ENCODE measurements around the gene SYMPK.
"Not testable (repeated sequence)": the region's sequence is repeated elsewhere in the genome, so short reads cannot be mapped to it uniquely, and the experiment has no call there.

The SYMPK gene

DNA sequence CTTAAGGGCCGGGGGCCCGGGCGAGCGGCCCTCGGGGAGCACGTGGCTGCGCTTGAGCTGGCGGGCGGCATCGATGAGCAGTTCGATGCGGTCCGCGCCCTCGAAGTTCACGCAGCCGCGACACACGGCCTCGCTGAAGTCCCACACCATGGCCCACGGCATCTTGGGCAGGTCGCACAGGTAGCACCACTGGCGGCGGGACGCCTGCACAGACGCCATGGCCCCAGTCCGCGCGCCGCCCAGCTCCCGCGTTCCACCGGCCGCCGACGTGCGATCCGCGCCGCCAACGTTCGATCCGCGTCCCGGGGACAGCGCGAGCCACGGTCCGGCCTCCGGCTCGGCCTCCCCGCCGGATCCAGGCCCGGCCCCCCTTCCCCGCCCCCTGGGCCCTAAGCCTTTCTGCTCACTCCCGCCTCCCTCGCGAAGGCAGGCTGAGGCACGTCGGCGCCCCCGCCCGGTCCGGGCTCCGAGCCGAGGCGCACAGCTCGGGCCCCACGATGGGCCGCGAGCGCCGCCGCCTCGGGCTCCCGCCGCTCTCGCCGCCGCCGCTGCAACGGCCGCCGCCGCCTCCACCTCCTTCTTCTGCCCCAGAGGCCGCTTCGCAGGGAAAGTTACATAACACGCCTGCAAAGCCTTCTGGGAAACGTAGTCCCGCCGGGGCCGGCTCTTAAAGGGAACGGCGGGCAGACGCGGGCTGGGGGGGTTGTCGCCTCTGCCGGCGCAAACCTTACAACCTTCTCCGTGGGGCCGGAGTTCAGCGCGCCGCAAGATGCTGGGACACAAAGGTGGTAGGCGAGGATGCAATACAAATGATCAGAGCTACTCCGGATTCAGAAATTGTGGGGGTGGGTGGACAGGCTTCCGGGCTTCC, 22.8 kb upstream of the SYMPK start, which contains the start of gene IRF2BP1:
TSS of gene IRF2BP1 (minus strand) at position 586 of the 871 bp plus-strand sequence. CDS start at position 219, 367 bp downstream.
- DNase-seq (ENCODE audit: low read depth), result peak; percentile 78

DNA sequence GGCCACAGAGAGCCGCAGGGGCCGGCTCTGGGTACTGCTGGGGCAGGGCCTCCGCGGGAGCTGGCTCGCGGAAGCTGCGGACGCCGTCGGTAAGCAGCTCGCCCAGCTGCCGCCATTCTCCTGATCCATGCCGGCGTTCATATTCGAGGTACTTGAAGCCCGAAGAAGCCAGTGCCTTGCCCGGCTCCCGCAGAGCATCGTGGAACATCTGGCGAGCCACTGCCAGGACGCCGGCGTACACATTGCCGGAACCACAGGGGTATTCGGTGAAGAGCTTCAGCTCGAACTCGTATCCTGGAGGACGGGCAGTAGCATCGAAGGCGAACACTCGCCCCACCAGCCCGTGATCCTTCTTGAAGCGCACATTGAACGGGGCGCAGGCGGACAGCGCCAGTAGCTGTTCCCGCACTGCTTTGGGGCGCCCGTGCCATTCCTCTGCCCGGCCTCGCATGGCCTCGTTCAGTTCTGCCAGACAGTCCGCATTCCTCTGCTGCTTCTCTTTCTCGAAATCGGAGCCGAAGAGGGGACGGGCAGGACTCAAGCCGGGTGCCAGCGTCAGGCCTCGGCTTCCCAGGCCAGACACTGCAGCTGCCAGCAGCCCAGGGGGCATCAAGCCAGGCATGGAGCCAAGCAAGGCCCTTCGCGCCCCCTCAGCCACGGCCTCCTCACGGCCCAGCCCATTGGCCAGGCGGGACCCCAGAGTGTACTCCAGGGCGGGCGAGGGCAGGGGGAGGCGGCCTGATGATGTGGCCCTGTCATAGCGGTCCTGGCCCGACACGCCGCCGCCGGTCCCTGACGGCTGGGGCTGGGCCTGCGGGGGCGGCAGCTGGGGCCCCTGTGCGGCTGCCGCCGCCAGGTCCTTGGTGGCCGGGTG, 22.0 kb upstream of the SYMPK start:
- DNase-seq (ENCODE audit: low read depth), result no peak

DNA sequence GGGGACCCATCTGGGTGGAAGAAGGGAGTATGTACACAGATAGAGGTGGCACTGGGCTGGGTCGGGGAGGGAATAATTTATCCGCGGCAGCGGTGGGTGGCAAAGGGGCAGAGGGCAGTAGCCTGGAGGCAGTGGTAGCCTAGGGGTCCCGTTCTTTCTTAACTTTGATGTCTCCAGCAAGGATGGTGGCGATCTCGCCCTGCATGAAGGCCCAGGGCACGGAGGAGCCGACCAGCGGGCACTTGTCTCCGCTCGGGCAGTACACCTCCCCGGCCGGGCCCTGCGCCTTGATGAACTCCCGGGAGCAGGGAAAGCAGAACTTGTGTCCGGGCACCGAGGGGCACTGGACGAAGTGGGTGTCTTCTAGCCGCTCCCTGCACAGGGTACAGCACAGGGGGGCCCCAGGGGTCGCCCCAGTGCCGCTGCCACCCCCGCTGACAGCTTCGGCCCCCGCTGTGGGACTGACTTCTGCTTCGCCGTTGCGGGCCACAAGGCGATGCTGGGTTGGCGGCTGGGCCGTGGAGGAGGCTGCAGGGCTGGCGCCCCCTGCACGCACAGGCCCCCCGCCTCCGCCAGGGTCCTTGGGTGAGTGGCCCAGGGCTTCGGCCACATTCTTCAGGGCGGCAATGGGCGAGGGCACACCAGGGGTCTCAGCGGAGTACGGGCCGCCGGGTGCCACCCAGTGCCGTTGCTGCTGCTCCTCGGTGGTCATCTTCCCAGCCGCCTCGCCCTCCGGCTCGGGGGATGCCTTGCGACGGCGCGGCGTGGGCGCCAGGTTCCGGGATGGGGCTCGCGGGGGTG, 21.1 kb upstream of the SYMPK start:
- DNase-seq (ENCODE audit: low read depth), result no peak

DNA sequence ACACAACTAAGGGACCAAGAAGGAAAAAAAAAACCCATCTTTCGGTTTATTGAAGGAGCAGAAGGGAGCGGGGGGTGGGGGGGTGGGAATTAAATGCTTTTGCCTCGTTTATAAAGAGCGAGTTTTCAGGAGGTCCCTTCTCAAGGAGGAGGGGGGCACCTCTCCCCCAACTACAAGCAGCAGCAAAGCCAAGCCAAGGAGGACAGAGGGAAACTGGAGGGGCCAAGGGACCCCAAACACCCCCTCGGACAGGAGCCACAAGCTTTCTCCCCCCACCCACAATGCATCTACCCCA, 20.6 kb upstream of the SYMPK start:
- no peak for DNase-seq (ENCODE audit: low read depth)

DNA sequence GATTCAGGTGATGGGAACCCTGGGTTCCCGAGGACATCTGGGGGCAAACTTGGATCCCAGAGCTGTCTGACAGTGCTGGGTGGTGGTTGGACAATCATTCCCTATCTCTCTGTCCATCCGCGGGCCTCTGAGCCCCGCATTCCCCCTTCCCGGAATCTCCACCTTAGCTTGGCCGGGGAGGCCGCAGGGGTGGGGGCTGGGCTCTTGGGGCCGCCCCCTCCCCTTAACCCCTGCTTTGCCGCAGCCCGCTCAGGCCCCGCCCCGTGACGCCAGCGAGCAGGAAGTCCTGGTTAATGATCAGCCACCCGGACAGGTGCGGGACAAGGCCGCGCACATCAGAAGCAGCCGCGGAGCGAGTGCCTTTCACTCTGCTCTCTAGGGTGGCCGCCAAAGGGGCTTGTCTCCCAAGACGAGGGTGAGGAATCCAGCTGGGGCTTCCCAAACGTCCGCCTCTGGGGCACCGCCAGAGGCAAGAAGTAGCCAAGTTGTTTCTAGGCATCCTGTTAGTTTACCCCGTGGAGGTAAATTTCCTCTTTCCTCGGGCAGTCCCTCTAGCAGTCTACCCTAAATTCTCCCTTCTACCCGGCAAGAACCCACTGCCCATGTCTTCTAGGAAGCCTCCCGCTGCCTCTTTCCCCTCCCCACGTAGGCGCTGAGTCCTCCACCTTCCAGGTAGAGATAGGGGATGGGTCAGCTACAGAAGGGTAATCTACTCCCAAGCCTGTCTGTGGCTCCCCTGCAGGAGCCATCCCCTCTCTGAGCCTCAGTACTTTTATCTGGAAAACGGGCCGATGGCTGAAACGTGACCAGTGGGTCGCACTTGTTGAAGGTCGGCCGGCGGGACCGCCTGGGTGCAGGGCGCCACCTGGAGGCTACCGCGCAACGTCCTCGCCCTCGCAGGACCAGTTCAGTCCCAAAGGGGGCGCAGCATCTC, 20.0 kb upstream of the SYMPK start:
- peak; percentile 57 for DNase-seq (ENCODE audit: low read depth)

DNA sequence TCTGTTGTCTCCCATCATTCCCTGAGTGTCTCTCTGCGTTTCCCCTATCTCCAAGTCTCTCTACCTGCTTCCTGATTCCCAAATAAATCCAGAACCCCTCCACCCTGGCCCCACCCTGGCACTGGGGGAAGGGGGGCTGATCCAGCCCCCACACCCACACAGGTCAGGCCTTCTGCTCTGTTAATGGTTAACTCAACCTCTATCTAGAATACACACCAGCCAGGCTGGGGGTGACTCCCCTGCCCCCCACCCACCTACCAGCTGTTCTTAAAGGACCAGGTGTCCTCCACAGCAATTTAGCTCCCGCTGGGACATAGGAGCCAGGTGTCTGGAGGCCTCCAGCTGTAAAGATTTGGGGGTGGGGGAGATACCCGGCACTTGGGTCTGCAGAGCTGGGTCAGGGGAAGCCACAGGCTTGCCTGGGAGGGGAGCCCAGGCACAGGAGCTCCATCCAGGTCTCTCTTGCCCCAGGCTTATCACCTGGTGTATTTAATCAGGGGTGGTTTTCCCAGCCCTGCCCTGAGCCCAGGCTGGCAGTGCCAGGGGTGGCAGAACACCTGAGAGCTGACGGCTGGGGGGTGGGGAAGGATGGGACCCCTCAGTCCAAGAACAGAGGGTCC, 19.1 kb upstream of the SYMPK start:
- no peak for DNase-seq (ENCODE audit: low read depth)

DNA sequence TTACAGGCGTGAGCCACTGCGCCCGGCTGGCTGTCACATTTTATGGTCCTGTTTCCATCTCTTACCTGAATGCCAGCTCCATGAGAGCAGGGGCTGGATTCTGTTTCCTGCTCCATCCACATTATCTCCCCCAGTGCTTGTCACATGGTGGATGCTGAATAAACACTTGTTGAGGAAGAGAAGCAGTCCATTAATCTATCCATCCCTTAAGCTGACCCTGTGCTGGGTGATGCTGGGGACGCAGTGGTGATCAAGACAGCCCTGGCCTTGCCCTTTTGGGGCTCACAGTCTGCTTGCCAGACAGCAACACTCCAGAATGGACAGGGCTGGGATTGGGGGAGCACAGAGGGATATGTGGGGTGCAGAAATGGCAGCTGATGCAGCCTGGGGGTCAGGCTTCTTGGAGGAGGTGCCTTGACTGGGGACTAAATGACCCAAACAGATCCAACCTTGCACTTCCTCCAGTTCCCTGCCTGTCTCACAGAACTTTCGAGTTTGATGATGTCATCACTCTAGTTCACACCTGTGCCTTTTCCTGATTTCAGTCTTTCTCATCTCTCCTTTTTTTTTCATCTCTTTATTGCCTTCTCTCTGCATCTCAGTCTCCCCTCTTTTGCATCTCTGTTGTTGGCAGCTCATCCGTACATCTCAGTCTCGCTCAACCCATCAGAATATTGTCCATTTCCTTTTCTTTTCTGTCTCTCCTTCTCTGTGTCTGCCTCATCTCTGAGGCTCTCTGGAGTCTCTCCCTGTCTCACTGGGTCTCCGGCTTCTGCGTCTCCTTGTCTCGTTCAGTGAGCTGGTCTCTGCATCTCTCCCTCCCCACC, 18.3 kb upstream of the SYMPK start:
- DNase-seq (ENCODE audit: low read depth), result no peak

DNA sequence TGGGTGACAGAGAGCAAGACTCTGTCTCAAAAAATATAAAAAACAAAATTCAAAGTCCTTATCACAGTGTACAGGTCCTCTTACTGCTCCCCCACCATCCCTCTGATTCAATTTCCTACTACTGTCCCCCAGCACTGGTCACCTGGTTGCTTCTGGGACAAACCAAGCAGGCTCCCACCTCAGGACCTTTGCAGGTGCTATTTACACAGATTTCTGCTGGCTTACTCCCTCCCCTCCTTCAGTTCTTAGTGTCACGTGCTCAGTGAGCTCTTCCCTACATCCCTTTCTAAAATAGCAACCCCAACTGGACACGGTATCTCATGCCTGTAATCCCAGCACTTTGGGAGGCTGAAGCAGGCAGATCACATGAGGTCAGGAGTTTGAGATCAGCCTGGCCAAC, 17.0 kb upstream of the SYMPK start:
- no peak for DNase-seq (ENCODE audit: low read depth)

DNA sequence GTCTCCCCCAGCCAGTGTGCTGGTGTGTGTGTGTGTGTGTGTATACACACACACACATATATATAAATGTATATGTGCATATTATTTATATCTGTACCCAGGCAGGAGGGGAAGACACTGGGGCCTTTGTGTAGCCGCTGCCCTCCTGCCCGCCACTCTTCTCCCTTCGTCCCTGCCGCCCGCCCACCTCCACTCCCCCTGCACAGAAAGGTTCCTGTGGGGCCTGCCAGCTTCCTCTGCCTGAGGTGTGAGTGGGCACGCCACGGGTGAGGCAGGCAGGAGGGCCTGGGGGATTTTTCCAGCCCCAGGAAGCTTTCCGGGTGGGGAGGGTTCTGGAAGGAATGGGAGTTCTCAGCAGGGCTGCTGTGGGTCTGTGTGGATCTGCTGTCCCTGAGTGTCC, 16.1 kb upstream of the SYMPK start:
- no peak for DNase-seq (ENCODE audit: low read depth)

DNA sequence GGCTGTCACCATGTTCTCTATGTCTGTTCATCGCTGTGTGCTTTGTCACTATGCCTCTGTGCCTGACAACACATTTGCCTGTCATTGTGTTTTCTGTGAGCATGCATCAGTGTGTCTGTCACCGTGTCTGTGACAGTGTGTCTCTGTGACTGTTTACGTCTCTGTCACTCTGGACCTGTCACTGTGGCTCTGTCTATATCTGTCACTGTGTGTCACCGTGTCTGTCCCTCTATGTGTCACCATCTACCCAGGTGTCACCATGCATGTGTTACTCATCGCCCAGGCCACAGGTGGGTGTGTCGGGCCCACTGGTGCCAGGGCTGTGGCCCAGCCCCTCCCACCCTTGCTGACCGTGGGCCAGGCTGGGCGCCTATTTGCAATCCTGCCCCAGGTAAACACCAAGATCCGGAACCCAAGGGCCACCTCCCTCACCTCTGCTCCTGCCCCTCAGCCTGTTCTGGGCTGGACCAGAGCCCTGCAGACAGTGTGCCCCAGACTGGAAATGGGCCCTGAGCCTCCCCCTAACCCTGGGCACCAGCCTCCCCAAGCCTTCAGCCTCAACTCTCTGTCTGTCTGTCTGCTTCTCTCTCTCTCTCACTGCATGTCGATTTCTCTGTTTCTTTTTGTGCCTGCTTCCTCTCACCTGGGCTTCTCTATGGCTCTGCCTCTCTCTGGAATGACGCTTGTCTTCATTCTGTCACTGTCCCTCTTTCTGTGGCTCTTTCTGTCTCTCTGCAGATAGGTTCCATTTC, 15.3 kb upstream of the SYMPK start:
- DNase-seq (ENCODE audit: low read depth), result no peak

DNA sequence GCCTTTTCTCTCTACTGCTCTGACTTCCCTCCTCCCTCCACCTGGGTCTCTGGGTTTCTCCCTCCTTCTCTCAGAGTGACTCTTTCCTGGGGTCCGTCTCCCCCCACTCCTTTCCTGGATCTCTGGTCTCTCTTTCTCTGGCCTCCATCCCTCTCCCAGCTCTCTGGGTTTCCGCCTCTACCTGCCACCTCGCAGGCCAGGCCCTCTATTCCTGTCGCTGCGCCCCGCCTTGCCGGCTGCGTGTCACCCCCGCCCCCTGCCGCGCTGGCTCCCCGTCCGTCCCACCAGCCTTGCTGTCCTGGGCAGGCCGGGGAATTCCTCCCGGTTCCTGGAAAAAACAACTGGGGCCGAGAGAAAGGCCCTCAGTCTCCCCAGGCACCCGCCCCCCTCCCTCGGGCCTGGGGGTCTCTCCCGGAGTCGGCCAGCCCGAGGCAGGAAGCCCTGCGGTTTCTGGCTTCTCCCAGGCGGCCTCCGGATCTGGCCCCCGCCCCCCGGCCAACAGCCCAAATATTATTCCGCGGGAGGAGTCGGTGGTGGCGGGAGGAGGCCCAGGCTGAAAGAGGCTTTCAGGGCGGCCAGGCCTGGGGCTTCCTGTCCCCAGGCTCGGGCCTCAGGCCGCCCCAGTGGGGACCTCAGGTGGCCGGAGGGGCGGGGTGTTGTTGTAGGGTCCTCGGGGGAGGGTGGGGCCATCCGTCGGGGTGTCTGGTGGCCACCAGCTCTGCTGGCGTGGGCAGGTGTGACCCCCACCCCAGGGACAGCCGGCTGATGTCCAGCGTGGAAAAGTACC, 13.7 kb upstream of the SYMPK start:
- DNase-seq (ENCODE audit: low read depth), result no peak

DNA sequence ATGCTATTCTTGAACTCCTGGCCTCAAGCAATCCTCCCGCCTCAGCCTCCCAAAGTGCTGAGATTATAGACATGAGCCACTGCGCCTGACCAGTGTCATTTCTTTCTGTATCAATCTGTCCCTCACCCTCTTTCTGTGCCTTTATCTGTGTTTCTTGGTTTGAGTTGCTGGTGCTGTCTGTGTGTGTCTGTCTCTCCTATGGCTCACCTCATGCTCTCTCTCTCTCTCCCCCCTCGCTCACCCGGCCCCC, 13.1 kb upstream of the SYMPK start:
- no peak for DNase-seq (ENCODE audit: low read depth)

DNA sequence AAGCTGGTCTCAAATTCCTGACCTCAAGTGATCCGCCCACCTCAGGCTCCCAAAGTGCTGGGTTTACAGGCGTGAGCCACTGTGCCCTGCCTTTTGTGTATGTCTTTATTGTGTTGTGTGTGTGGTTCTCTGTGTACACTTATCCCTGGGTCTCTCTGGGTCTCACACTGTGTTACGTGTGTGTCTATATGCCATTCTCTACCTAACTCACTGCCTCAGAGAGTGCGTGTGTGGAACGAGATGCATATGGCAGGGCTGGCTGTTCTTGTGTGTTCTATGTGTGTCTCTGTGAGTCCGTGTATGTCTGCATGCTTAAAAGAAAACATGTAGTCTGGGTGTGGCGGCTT, 11.6 kb upstream of the SYMPK start:
- DNase-seq (ENCODE audit: low read depth), result no peak

DNA sequence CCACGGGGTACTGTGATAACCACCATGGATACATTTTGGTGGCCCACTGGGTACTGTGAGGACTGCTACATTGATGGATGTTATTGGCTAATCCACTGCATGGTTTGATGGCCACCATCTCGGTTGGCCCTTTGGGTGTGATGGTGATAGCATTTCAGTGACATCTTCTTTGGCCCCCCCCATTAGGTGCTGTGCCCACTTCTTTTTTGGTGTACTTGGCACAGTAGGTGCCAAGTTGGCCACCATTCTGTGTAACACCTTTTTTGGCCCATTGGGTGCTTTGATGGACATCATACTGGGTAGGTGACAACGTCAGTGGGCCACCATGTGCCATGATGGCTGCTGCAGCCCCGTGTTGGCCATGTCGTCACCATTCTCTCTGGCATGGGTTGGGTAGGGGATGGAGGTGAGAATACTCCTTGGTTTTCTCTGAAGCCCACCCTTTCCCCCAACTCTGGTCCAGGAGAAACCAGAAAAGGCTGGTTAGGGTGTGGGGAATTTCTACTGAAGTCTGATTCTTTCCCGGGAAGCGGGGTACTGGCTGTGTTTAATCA, 10.3 kb upstream of the SYMPK start:
- DNase-seq (ENCODE audit: low read depth), result no peak

DNA sequence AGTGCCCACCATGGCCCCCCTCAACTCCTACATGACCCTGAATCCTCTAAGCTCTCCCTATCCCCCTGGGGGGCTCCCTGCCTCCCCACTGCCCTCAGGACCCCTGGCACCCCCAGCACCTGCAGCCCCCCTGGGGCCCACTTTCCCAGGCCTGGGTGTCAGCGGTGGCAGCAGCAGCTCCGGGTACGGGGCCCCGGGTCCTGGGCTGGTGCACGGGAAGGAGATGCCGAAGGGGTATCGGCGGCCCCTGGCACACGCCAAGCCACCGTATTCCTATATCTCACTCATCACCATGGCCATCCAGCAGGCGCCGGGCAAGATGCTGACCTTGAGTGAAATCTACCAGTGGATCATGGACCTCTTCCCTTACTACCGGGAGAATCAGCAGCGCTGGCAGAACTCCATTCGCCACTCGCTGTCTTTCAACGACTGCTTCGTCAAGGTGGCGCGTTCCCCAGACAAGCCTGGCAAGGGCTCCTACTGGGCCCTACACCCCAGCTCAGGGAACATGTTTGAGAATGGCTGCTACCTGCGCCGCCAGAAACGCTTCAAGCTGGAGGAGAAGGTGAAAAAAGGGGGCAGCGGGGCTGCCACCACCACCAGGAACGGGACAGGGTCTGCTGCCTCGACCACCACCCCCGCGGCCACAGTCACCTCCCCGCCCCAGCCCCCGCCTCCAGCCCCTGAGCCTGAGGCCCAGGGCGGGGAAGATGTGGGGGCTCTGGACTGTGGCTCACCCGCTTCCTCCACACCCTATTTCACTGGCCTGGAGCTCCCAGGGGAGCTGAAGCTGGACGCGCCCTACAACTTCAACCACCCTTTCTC, 9.4 kb upstream of the SYMPK start:
- DNase-seq (ENCODE audit: low read depth), result no peak

DNA sequence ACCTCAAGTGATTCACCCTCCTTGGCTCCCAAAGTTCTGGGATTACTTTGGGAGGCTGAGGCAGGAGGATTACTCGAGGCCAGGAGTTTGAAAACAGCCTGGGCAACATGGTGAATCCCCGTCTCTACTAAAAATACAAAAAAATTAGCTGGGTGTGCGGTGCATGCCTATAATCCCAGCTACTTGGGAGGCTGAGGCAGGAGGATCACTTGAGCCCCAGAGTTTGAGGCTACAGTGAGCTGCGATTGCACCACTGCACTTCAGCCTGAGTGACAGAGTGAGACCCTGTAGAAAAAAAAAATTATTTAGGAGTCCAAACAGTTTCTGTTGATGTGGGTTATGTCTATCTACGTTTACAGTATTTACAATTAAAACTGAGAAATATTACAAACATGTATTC, 7.9 kb upstream of the SYMPK start:
- DNase-seq (ENCODE audit: low read depth), result no peak

DNA sequence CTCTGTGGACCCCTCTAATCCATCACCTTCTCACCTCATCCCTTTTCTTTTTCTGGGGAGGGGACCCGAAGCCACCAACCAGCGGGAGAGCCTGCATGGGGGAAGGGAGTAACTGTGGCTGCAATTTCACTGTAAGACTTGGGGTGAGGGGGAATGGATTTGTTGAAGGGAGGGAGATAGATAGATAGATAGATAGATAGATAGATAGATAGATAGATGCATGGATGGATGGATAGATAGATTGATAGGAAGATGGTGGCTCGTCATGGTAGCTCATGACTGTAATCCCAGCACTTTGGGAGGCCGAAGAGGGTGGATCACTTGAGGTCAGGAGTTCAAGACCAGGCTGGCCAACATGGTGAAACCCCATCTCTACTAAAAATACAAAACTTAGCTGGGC, 4.3 kb upstream of the SYMPK start:
- not testable (repeated sequence) for DNase-seq (ENCODE audit: low read depth)
